HepG2 (cell line): Measurements from ENCODE around the gene ATG9A. TPM values are rescaled to one million over a fixed set of nuclear protein-coding genes. Genes with fewer than 3 reads are reported as not detected.
A peak's percentile ranks its signal among the peaks of the same experiment; 100 is the strongest.

ENCODE experiments used
- ATF7 ChIP-seq, 2 experiments: fragments of 450-650 bp in 1 of 2; sonication (generic) in 1 of 2; formaldehyde crosslinking in 1 of 2; IDR thresholded peaks; 2 replicates each; pipeline versions ENCODE4 v1.4.0 to v1.6.1; 2016 to 2020; ENCODE audit warnings: antibody characterized with exemption in 1 of 2, mild to moderate bottlenecking in 1 of 2, missing genetic modification reagents in 1 of 2
- DNMT1 ChIP-seq: sonication (generic); formaldehyde crosslinking; IDR thresholded peaks from 2 replicates; pipeline ENCODE4 v1.5.1; 2020; ENCODE audit warnings: mild to moderate bottlenecking, missing genetic modification reagents
- EEA1 ChIP-seq: sonication (generic); formaldehyde crosslinking; IDR thresholded peaks from 2 replicates; pipeline ENCODE4 v1.5.1; 2020; ENCODE audit warnings: mild to moderate bottlenecking, missing genetic modification reagents, borderline replicate concordance
- ELF3 ChIP-seq: IDR thresholded peaks from 2 replicates; pipeline ENCODE4 v1.6.1; 2016; ENCODE audit warnings: missing genetic modification reagents, missing compliant biosample characterization
- FOXC1 ChIP-seq: sonication (generic); formaldehyde crosslinking; IDR thresholded peaks from 2 replicates; pipeline ENCODE4 v1.8.0; 2022; ENCODE audit warnings: mild to moderate bottlenecking, missing genetic modification reagents, borderline replicate concordance
- PHF8 ChIP-seq: sonication (generic); formaldehyde crosslinking; IDR thresholded peaks from 2 replicates; pipeline ENCODE4 v1.5.0; 2020; ENCODE audit warnings: missing genetic modification reagents
- RBM22 ChIP-seq: fragments of 200-400 bp; formaldehyde crosslinking; optimal IDR thresholded peaks from 2 replicates; pipeline ENCODE3; 2017; ENCODE audit warnings: mild to moderate bottlenecking, low read length, moderate library complexity
- SMAD9 ChIP-seq: sonication (generic); formaldehyde crosslinking; IDR thresholded peaks from 2 replicates; pipeline ENCODE4 v1.5.1; 2020; ENCODE audit warnings: mild to moderate bottlenecking, missing genetic modification reagents
- SMYD3 ChIP-seq: sonication (generic); formaldehyde crosslinking; IDR thresholded peaks from 2 replicates; pipeline ENCODE4 v1.8.1; 2023; ENCODE audit warnings: mild to moderate bottlenecking, missing genetic modification reagents
- SOX6 ChIP-seq, 2 experiments: fragments of 450-650 bp in 1 of 2; sonication (generic) in 1 of 2; formaldehyde crosslinking in 1 of 2; IDR thresholded peaks; 2 replicates each; pipeline versions ENCODE4 v1.4.0 to v1.6.1; 2017 to 2020; ENCODE audit warnings: antibody characterized with exemption in 1 of 2, mild to moderate bottlenecking in 1 of 2, missing genetic modification reagents in 1 of 2
- TARDBP ChIP-seq: sonication (generic); formaldehyde crosslinking; IDR thresholded peaks from 2 replicates; pipeline ENCODE4 v1.8.0; 2022; ENCODE audit warnings: mild to moderate bottlenecking, missing genetic modification reagents
- TBX2 ChIP-seq: sonication (generic); formaldehyde crosslinking; IDR thresholded peaks from 2 replicates; pipeline ENCODE4 v1.5.0; 2020; ENCODE audit warnings: missing genetic modification reagents, mild to moderate bottlenecking, borderline replicate concordance
- TBX3 ChIP-seq: fragments of 450-650 bp; IDR thresholded peaks from 2 replicates; pipeline ENCODE4 v1.6.1; 2017; ENCODE audit warnings: antibody characterized with exemption, mild to moderate bottlenecking, inconsistent platforms, borderline replicate concordance
- TSC22D2 ChIP-seq: sonication (generic); formaldehyde crosslinking; IDR thresholded peaks from 2 replicates; pipeline ENCODE4 v1.5.1; 2020; ENCODE audit warnings: missing genetic modification reagents, mild to moderate bottlenecking, borderline replicate concordance
- ZNF10 ChIP-seq: sonication (generic); formaldehyde crosslinking; IDR thresholded peaks from 2 replicates; pipeline ENCODE4 v1.4.0; 2020; ENCODE audit warnings: mild to moderate bottlenecking, low read depth, missing genetic modification reagents, borderline replicate concordance
- ZNF253 ChIP-seq: sonication (generic); formaldehyde crosslinking; IDR thresholded peaks from 2 replicates; pipeline ENCODE4 v1.8.0; 2022; ENCODE audit warnings: mild to moderate bottlenecking, missing genetic modification reagents, borderline replicate concordance
- ZNF407 ChIP-seq: sonication (generic); formaldehyde crosslinking; IDR thresholded peaks from one replicate; pipeline ENCODE4 v1.5.1; 2020; ENCODE audit warnings: mild to moderate bottlenecking, missing genetic modification reagents; ENCODE audit errors: not compliant biosample characterization
- polyA plus RNA-seq, 8 experiments: library from polyadenylated mRNA; depleted of rRNA in 3 of 8; stranded (reverse) in 7 of 8; unstranded in 1 of 8; fragments of >200 nt; fragmentation: Illumina TruSeq in 4 of 8; extraction: Trizol in 4 of 8; gene quantifications; 2 replicates each; pipeline versions ENCODE4 v1.2.1 to v1.2.3, GENCODE V29; 2011 to 2016; ENCODE audit warnings: low read depth in 4 of 8, missing spikeins in 1 of 8, mixed read lengths in 1 of 8; ENCODE audit not compliant: insufficient read depth in 1 of 8
- total RNA-seq, 5 experiments: library from RNA; depleted of rRNA; stranded (reverse); fragments of >200 nt; fragmentation: Illumina TruSeq; extraction: Trizol; gene quantifications; 2 replicates each; pipeline ENCODE4 v1.2.3, GENCODE V29; 2016; ENCODE audit warnings: low read depth in 1 of 5
- TF ChIP-seq, protein P1 (sequence below): sonication (generic); formaldehyde crosslinking; IDR thresholded peaks from 2 replicates; pipeline ENCODE4 v1.4.0; 2020; ENCODE audit warnings: mild to moderate bottlenecking, missing genetic modification reagents

Gene ATG9A
- total and polyA plus RNA-seq, 2 of the 13 experiments (the other 11 are each of a cell fraction or from before 2014, with no cell fraction given) = 35.0 to 131 TPM

DNA sequence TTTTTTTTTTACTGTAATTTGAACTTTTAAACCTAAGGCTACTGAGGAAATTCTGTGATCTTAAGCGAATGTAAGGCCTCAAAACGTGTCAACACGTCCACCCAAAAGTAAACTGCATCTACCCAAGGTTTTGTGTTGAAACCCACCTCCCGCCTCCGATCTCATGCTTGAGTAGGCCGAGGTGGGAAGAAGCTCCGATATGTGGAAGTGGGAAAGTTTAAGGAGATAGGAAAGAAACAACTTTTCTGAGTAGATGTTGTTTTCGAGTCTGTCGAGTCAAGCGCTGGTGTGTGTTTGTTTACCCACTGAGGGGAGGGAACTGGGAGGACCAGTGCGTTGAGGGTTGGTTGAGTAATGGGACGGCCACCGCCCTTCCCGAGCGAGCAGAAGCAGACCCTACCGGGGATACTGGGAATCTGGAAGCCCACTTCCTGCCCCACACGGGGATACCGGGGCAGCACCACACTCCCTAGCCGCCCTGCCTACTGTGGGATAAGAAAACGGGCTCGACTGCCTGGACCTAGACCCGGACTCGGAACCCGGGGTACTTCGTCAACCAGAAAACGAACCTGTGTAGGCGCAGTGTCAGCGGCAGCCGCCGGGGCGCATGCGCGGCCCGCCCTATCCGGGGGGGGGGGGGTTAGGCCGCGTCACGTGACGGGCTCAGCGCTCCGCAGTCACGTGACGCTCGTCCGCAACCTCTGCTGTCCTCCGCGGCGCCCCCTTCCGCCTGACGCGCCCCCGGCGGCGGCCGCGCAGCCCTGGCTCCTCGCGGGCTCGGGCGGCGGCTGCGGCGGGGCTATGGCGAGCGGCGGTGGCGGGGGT, 51.7 kb downstream of the ATG9A start, which contains the start of gene RETREG2 (continued):
- peak; percentile 59; the same call in 1 of the 2 replicates for TF ChIP-seq EEA1 (CRISPR knock-in tag)
- no peak for TF ChIP-seq ATF7 (IDR thresholded peaks at IDR 0.05)
- peak; percentile 80; the same call in 1 of the 2 replicates for TF ChIP-seq ATF7 (CRISPR knock-in tag; IDR thresholded peaks at IDR 0.05)
- TF ChIP-seq SOX6 (IDR thresholded peaks at IDR 0.05) = no peak
- peak; percentile 70 for TF ChIP-seq SOX6 (CRISPR knock-in tag; IDR thresholded peaks at IDR 0.05)
- no peak for TF ChIP-seq ZNF10 (CRISPR knock-in tag)
- peak; percentile 89; the same call in 1 of the 2 replicates for TF ChIP-seq TSC22D2 (CRISPR knock-in tag)
- TF ChIP-seq SMAD9 (CRISPR knock-in tag) = no peak; the same call in 1 of the 2 replicates
- TF ChIP-seq ZNF253 (CRISPR knock-in tag) = peak; percentile 89
- peak; percentile 76 for TF ChIP-seq RBM22
- TF ChIP-seq, protein P1, sequence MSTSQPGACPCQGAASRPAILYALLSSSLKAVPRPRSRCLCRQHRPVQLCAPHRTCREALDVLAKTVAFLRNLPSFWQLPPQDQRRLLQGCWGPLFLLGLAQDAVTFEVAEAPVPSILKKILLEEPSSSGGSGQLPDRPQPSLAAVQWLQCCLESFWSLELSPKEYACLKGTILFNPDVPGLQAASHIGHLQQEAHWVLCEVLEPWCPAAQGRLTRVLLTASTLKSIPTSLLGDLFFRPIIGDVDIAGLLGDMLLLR = 0 out of 2 replicates have a peak, but pooled peaks have one; percentile 51
- TF ChIP-seq TARDBP (CRISPR knock-in tag) = no peak
- no peak for TF ChIP-seq SMYD3
- peak; percentile 82 for TF ChIP-seq ELF3 (CRISPR knock-in tag)
- peak; percentile 94; the same call in 1 of the 2 replicates for TF ChIP-seq FOXC1 (CRISPR knock-in tag)
- TF ChIP-seq PHF8 = peak; percentile 80
- 0 out of 2 replicates have a peak, but pooled peaks have one; percentile 27 for TF ChIP-seq DNMT1 (CRISPR knock-in tag)
- TF ChIP-seq TBX3 = no peak
- peak; percentile 66 for TF ChIP-seq TBX2 (CRISPR knock-in tag)
- TF ChIP-seq ZNF407 (CRISPR knock-in tag) = no peak
